NOMO-1 treated with dmso at 0.1 percent for 144 hours (cell line): ENCODE results near the gene ELMO3.

Experiments used
- DNase-seq: peaks from one replicate; lab custom pipeline; 2025; ENCODE audit not compliant: unreplicated experiment; lab: John Stamatoyannopoulos, UW

ELMO3 gene

GRCh38 chr16:67163164-67163998 is 35.5 kb upstream of the ELMO3 start:
- DNase-seq, result no peak

- no peak for DNase-seq
Measured at GRCh38 chr16:67163999-67164558, 34.9 kb upstream of the ELMO3 start.

- no peak for DNase-seq
Measured at GRCh38 chr16:67164599-67165061, 34.3 kb upstream of the ELMO3 start, which contains the start of gene HSF4. TSS of gene HSF4 (plus strand) at chr16:67164745. CDS start at chr16:67164812, 67 bp downstream.

GRCh38 chr16:67165121-67166078 is 33.5 kb upstream of the ELMO3 start:
- DNase-seq, result no peak

DNA sequence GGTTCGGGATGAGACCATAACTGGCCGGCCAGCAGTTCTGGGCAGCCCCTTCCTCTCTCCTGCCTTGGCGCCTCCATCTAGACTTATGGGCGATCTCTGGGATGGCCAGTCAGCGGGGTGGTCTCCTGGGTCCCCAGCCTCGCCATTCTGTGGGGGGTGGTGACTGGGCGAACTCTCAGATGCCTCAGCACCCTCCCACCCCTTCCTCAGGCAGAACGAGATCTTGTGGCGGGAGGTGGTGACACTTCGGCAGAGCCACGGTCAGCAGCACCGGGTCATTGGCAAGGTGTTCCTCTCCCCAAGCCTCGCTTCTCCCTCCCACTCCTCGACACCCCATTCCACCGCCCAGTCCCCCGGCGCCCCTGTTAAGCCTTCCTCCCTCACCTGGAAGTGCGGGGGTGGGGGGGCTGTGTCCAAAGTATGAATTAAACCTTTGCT is 32.8 kb upstream of the ELMO3 start:
- no peak for DNase-seq

DNA sequence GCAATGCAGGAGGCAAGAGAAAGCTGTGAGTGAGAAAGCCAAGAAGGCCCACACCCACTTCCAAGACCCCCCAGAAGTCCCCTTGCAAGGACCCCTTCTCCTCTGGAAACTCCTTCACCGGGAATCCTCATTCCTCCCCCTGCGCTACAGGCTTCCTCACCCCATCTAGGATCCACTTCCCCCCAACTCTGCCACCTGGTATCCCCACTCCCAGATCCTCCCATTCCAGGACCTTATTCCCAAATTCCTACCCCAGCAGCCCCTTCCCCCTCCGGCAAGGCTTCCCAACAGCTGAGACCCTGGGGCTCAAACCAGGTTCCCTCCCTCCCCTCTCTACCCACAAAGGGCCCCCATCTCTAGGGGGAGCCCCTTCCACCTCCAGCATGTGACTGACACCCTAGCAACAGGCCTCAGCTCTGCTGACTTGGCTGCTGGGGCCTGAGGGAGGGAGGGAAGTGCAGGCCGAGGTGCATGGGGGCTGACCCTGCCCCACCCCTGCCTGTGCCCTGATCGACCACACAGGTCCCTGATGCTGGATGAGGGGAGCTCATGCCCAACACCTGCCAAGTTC is 32.2 kb upstream of the ELMO3 start:
- DNase-seq, result no peak

DNA sequence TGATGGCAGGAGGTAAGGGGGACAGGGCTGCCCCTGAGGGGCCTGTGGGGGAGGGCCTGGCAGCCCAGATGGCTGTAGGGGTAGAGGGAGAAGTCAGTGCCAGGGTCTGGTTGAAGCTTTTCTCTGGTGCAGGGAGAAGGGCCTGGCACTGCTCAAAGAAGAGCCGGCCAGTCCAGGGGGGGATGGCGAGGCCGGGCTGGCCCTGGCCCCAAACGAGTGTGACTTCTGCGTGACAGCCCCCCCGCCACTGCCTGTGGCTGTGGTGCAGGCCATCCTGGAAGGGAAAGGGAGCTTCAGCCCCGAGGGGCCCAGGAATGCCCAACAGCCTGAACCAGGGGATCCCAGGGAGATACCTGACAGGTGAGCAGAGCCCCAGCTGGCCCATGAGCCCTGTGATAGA is 31.3 kb upstream of the ELMO3 start:
- DNase-seq, result no peak

DNA sequence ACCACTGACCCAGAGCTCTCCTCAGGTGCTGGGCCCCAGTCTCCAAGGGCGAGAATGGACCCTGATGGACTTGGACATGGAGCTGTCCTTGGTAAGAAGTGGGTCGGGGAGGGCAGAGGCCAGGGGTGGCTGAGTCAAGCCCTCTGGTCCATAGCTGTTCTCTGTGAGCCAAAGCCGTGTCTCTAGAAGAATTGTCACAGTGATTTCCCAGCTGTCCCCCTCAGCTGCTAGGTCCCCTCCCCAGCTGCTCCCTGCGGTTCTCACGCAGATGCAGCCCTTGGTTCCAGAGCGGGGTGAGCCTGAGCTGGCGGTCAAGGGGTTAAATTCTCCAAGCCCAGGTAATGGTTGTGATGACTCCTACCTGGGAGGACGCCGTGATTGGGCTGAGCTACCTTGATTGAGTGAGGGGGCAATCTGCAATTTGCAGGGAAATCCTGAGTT is 29.9 kb upstream of the ELMO3 start:
- DNase-seq, result no peak

DNA sequence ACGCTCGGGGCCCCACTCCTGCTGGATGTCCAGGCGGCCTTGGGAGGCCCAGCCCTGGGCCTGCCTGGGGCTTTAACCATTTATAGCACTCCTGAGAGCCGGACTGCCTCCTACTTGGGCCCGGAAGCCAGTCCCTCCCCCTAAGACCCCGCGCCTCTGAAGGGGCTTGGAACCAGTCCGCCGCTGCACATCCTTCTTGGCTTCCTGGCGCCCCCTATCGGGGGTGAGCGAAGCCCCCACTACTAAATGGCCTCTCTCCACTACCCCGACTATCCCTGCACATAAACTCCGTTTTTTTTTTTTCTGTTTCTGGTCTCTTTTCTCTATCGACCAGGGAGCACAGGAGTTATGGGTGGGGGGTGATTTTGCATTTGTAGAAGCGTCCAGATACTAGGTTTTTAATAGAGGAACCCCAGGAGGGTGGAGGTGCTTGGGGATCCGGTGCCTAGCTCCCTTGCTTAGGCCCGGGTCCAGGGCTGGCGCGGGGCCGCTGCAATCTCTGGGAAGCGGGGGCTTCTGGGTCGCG is 29.2 kb upstream of the ELMO3 start:
- no peak for DNase-seq

DNA sequence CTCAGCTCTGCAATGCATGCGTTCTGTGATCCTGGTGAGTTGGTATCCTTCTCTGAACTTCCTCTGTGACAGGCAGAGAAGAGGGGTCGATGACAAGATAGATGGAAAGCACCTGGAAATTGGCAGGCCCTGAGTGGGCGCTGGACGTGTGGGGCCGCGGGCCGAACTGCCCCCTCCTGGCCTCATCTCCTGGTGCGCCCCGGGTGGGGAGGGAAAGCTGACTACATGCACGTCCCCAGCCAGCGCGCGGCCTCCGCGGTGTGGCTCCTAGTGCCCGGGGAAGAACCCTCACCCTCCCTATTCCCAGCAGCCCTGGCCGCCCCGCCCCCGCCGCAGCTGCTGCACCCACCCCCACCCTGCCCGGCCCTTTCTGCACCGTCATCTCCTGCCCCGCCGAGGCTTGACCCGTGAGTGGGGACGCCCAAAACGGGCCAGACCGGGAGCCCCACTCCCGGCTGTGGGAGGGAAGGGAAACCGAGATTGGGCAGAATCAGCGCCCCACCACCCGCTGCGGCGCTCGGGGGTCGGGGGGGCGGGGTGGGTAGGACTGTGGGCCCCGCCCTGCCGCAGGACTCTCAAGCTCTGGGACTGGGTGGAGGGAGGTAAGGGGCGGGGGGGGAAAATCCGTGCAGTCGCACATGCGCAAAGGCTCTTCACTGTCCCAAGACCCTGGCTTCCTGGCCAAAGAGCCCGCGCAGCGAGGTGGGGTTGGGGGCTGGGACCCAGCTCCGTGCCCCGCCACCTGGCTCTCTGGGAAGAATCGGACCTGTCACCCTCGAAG is 28.6 kb upstream of the ELMO3 start, which contains the start of gene NOL3:
TSS of gene NOL3 (plus strand) at position 371 of the 781 bp plus-strand sequence.
- DNase-seq, result no peak

GRCh38 chr16:67170949-67171649 is 27.8 kb upstream of the ELMO3 start:
- no peak for DNase-seq

DNA sequence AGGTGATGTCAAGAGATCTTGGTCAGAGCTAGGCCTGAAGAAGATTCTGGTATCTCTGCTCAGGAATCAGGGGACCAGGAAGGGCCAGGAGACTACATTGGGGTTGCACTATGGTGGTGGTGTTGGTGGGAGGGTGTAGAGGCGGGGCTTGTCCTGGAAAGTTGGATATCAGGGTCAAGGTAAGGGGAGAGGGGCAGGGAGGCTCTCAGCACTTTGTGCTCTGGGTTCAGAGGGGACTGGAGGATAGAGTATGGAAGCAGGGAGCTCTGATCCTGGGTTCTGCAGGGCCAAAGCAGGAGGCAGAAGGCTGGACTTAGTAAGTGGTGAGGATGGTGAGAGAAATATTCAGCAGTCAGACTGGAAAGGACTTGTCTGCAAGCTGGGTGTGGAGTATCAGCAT is 25.6 kb upstream of the ELMO3 start:
- no peak for DNase-seq

- peak; percentile 50 for DNase-seq
Measured at GRCh38 chr16:67173808-67174705, 24.9 kb upstream of the ELMO3 start.

- no peak for DNase-seq
Measured at GRCh38 chr16:67174706-67175231, 24.2 kb upstream of the ELMO3 start.

GRCh38 chr16:67176662-67177061 is 22.3 kb upstream of the ELMO3 start:
- no peak for DNase-seq

GRCh38 chr16:67177743-67178699 is 20.9 kb upstream of the ELMO3 start:
- no peak for DNase-seq
